Kidney (tissue), 14 donors: ENCODE measurements around the gene SPINK4. TPM values are rescaled to one million over a fixed set of nuclear protein-coding genes. Genes with fewer than 3 reads are reported as not detected.

ENCODE experiments used
- DNase-seq, 5 donors: peaks; one replicate each; pipeline ENCODE4 v3.0.0-alpha.2; 2013 to 2020
- FAIRE-seq: peaks from 2 replicates; lab custom pipeline; 2012; peaks lifted over from hg19 to GRCh38; lab: Jason Lieb, UNC
- H3K27ac ChIP-seq, 2 donors: one replicate each; pipeline ENCODE4 v1.7.0; 2013; ENCODE audit warnings: low read depth in 2 of 2, low read length in 2 of 2, inconsistent platforms in 1 of 2
- H3K27me3 ChIP-seq: one replicate; pipeline ENCODE4 v1.7.1; 2013; ENCODE audit warnings: low read length, inconsistent platforms; ENCODE audit not compliant: control insufficient read depth, insufficient read depth
- H3K36me3 ChIP-seq, 3 donors: one replicate each; pipeline versions ENCODE4 v1.7.0 to v1.7.1; 2013; ENCODE audit warnings: low read length in 3 of 3, control low read depth in 1 of 3, inconsistent platforms in 1 of 3; ENCODE audit not compliant: insufficient read depth in 3 of 3, control insufficient read depth in 2 of 3
- H3K4me1 ChIP-seq, 3 donors: one replicate each; pipeline versions ENCODE4 v1.7.0 to v1.7.1; 2013; ENCODE audit warnings: low read length in 3 of 3, inconsistent platforms in 1 of 3, low read depth in 1 of 3; ENCODE audit not compliant: control insufficient read depth in 2 of 3, insufficient read depth in 2 of 3
- H3K4me3 ChIP-seq, 3 donors: one replicate each; pipeline versions ENCODE4 v1.7.0 to v1.8.1; 2013; ENCODE audit warnings: low read length in 3 of 3, control low read depth in 1 of 3, inconsistent platforms in 1 of 3
- H3K9ac ChIP-seq, 3 donors: one replicate each; pipeline versions ENCODE4 v1.7.0 to v1.7.1; 2013; ENCODE audit warnings: low read length in 3 of 3, control low read depth in 1 of 3, inconsistent platforms in 1 of 3
- H3K9me3 ChIP-seq, 3 donors: one replicate each; pipeline versions ENCODE4 v1.7.0 to v1.7.1; 2013; ENCODE audit warnings: low read length in 3 of 3, control low read depth in 1 of 3, inconsistent platforms in 1 of 3; ENCODE audit not compliant: control insufficient read depth in 2 of 3, insufficient read depth in 1 of 3
- CTCF ChIP-seq: IDR thresholded peaks from 3 replicates; pipeline ENCODE4 v1.5.1; 2012; ENCODE audit warnings: mild to moderate bottlenecking, moderate library complexity, borderline replicate concordance; ENCODE audit not compliant: insufficient read depth; ENCODE audit errors: extremely low read depth
- intact Hi-C: fragments of 100-400 bp; cut with DNase I; formaldehyde crosslinking; loops from one replicate; pipeline ENCODE4 v1.11.1; 2022
- polyA plus RNA-seq: library from polyadenylated mRNA; stranded (reverse); fragments of 350-450 nt; fragmentation: Illumina TruSeq; extraction: RNeasy Lipid Tissue Mini Kit (QIAGEN cat#74804); gene quantifications from one replicate; pipeline ENCODE4 v1.2.3, GENCODE V29; 2014; ENCODE audit warnings: low read depth, low replicate concordance; ENCODE audit not compliant: insufficient read depth
- total RNA-seq: library from RNA; stranded (reverse); fragmentation: NEBNext Ultra II Directional; extraction: Animal tissue kit (Norgen Biotek cat#: 25700); gene quantifications from one replicate; pipeline ENCODE4 v1.2.1, GENCODE V29; 2021
- donor health status: control.
- donor health status: control.
- donor health status: control.
- donor health status: control.
- donor health status: control.
- donor health status: DM: yes; HTN: yes; CAD: no.
- donor health status: Normal renal cell carcinoma (clear cell type).

Gene SPINK4
- total and polyA plus RNA-seq, 2 donors from 2014 or later = not detected

GRCh38 chr9:33256236-33256635 lies 16.3 kb downstream of the SPINK4 start:
- no peaks in the 10 kb centered on the region for H3K27me3 ChIP-seq
- peaks cover 0 to 6% (median 0%) of the 10 kb centered on the region in 3 donors for H3K4me1 ChIP-seq
- no peak overlapping the region for H3K9ac ChIP-seq
- peaks cover 18 to 66% (median 53%) of the 10 kb centered on the region in 3 donors for H3K36me3 ChIP-seq
- DNase-seq (no peak), FAIRE-seq (no peak)
- no peak overlapping the region for H3K4me3 ChIP-seq
- no peak for TF ChIP-seq CTCF
- intact Hi-C loops = no loop called here
- no peak overlapping the region for H3K27ac ChIP-seq
- no peaks in the 10 kb centered on the region for H3K9me3 ChIP-seq

- no peak for DNase-seq
- H3K27ac ChIP-seq = no peak overlapping the region
- H3K4me1 ChIP-seq = peaks cover 0 to 6% (median 0%) of the 10 kb centered on the region in 3 donors
- no peak for FAIRE-seq
- H3K27me3 ChIP-seq = no peaks in the 10 kb centered on the region
- peaks cover 18 to 67% (median 53%) of the 10 kb centered on the region in 3 donors for H3K36me3 ChIP-seq
- H3K9me3 ChIP-seq = no peaks in the 10 kb centered on the region
- no peak overlapping the region for H3K9ac ChIP-seq
- TF ChIP-seq CTCF = no peak
- no peak overlapping the region for H3K4me3 ChIP-seq
- intact Hi-C loops = no loop called here
These were observed 17.3 kb downstream of the SPINK4 start for GRCh38 chr9:33257276-33257675.

- Histone ChIP-seq H3K27ac (no peak overlapping the region), H3K4me3 (no peak overlapping the region), H3K9ac (no peak overlapping the region), H3K9me3 (no peaks in the 10 kb centered on the region), H3K36me3 (peaks cover 18 to 47% (median 41%) of the 10 kb centered on the region in 3 donors), H3K4me1 (peaks cover 0 to 8% (median 2%) of the 10 kb centered on the region in 3 donors), H3K27me3 (no peaks in the 10 kb centered on the region)
- no peak for FAIRE-seq
- no peak for DNase-seq
- intact Hi-C loops = no loop called here
- no peak for TF ChIP-seq CTCF
These were observed 20.4 kb downstream of the SPINK4 start for GRCh38 chr9:33260372-33260771.
